Measurements from ENCODE around the gene MLN.

DNA sequence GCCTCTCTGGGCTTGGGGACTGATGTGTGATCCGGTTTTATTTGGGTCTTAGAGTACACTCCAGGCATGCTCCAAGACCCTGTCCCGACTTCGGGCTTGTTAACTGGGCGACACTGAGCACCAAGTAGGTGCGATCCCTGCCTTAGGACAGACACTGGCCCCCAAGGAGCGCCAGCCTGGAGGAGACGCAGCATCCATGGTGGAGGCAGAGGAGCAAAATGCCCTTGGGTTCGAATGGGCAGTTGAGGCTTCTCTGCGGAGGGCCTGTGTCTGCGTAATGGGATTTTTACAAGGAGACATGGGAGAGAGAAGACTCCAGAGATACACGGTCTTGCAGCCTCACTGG, 14.3 kb downstream of the MLN start:
- TF ChIP-seq ZNF274 (IDR thresholded peaks at IDR 0.05; ENCODE audit: low read depth, low read length), result no peak
- TF ChIP-seq YY1 (IDR thresholded peaks at IDR 0.05; ENCODE audit: insufficient read depth, insufficient read length), result no peak
